H9 (cell line): Measurements from ENCODE around the gene CD207. TPM values are rescaled to one million over a fixed set of nuclear protein-coding genes. Genes with fewer than 3 reads are reported as not detected.

ENCODE experiments used
- DNase-seq: peaks from one replicate; pipeline ENCODE4 v3.0.0-alpha.2; 2017
- H2AFZ ChIP-seq: one replicate; pipeline ENCODE4 v1.6.1; 2013; ENCODE audit warnings: mild to moderate bottlenecking, low read length, control low read depth, moderate library complexity
- H2AK5ac ChIP-seq: 2 replicates; pipeline ENCODE4 v1.6.1; 2013; ENCODE audit warnings: low read length, control low read depth, mixed read lengths; ENCODE audit not compliant: insufficient read length
- H2BK120ac ChIP-seq: one replicate; pipeline ENCODE4 v1.6.1; 2013; ENCODE audit warnings: low read depth, mild to moderate bottlenecking, low read length, control low read depth, inconsistent platforms; ENCODE audit not compliant: poor library complexity, severe bottlenecking
- H2BK12ac ChIP-seq: 2 replicates; pipeline ENCODE4 v1.6.1; 2013; ENCODE audit warnings: low read length, control low read depth, mixed read lengths, low read depth; ENCODE audit not compliant: insufficient read length
- H2BK15ac ChIP-seq: 2 replicates; pipeline ENCODE4 v1.6.1; 2013; ENCODE audit warnings: low read depth, low read length, control low read depth
- H2BK20ac ChIP-seq: one replicate; pipeline ENCODE4 v1.6.1; 2013; ENCODE audit warnings: low read depth, mild to moderate bottlenecking, low read length, control low read depth, inconsistent platforms; ENCODE audit not compliant: poor library complexity, severe bottlenecking
- H2BK5ac ChIP-seq: 2 replicates; pipeline ENCODE4 v1.6.1; 2013; ENCODE audit warnings: low read length, control low read depth, mixed read lengths; ENCODE audit not compliant: insufficient read length
- H3K14ac ChIP-seq: 2 replicates; pipeline ENCODE4 v1.6.1; 2013; ENCODE audit warnings: low read length, control low read depth; ENCODE audit not compliant: insufficient read depth
- H3K18ac ChIP-seq: 2 replicates; pipeline ENCODE4 v1.6.1; 2013; ENCODE audit warnings: low read depth, mild to moderate bottlenecking, mixed read lengths, low read length, control low read depth; ENCODE audit not compliant: insufficient read length
- H3K23ac ChIP-seq: 2 replicates; pipeline ENCODE4 v1.6.1; 2013; ENCODE audit warnings: low read length, control low read depth, mixed read lengths, low read depth; ENCODE audit not compliant: insufficient read length
- H3K23me2 ChIP-seq: 2 replicates; pipeline ENCODE4 v1.6.1; 2013; ENCODE audit warnings: low read depth, mild to moderate bottlenecking, mixed read lengths, low read length, control low read depth; ENCODE audit not compliant: insufficient read length, poor library complexity, severe bottlenecking
- H3K27ac ChIP-seq: 2 replicates; pipeline ENCODE4 v1.5.1; 2013; ENCODE audit warnings: low read length, control low read depth, mixed read lengths, low read depth; ENCODE audit not compliant: insufficient read length
- H3K27me3 ChIP-seq: 2 replicates; pipeline ENCODE4 v1.6.1; 2013; ENCODE audit warnings: low read length, control low read depth, inconsistent platforms; ENCODE audit not compliant: insufficient read depth
- H3K4ac ChIP-seq: 2 replicates; pipeline ENCODE4 v1.6.1; 2013; ENCODE audit warnings: low read depth, mild to moderate bottlenecking, control low read depth, inconsistent platforms, low read length, moderate library complexity
- H3K4me1 ChIP-seq: 2 replicates; pipeline ENCODE4 v1.6.1; 2013; ENCODE audit warnings: low read length, control low read depth, inconsistent platforms; ENCODE audit not compliant: insufficient read depth
- H3K4me2 ChIP-seq: 2 replicates; pipeline ENCODE4 v1.6.1; 2013; ENCODE audit warnings: low read length, control low read depth, mixed read lengths; ENCODE audit not compliant: insufficient read length, insufficient read depth
- H3K56ac ChIP-seq: 2 replicates; pipeline ENCODE4 v1.6.1; 2013; ENCODE audit warnings: low read depth, mild to moderate bottlenecking, mixed read lengths, low read length, control low read depth; ENCODE audit not compliant: insufficient read length
- H3K79me1 ChIP-seq: 2 replicates; pipeline ENCODE4 v1.6.1; 2013; ENCODE audit warnings: low read depth, mild to moderate bottlenecking, moderate library complexity, low read length, control low read depth, inconsistent platforms; ENCODE audit not compliant: insufficient read depth, poor library complexity, severe bottlenecking
- H3K79me2 ChIP-seq: 2 replicates; pipeline ENCODE4 v1.6.1; 2013; ENCODE audit warnings: low read length, control low read depth, inconsistent platforms; ENCODE audit not compliant: insufficient read depth
- H3K9ac ChIP-seq: 2 replicates; pipeline ENCODE4 v1.6.1; 2013; ENCODE audit warnings: low read length, control low read depth, mixed read lengths; ENCODE audit not compliant: insufficient read length; ENCODE audit errors: extremely low read depth
- H3K9me3 ChIP-seq: one replicate; pipeline ENCODE4 v1.6.1; 2013; ENCODE audit warnings: low read depth, low read length, inconsistent platforms; ENCODE audit not compliant: control insufficient read depth
- H3T11ph ChIP-seq: one replicate; pipeline ENCODE4 v1.6.1; 2013; ENCODE audit warnings: mild to moderate bottlenecking, low read length, control low read depth, inconsistent platforms
- H4K20me1 ChIP-seq: one replicate; pipeline ENCODE4 v1.6.1; 2013; ENCODE audit not compliant: control insufficient read depth, insufficient read length, insufficient read depth
- H4K5ac ChIP-seq: 2 replicates; pipeline ENCODE4 v1.6.1; 2013; ENCODE audit warnings: low read depth, mild to moderate bottlenecking, mixed read lengths, low read length, control low read depth; ENCODE audit not compliant: insufficient read length
- H4K8ac ChIP-seq: replicated peaks from 2 replicates; pipeline ENCODE4 v1.6.1; 2013; ENCODE audit warnings: low read length, control low read depth, mixed read lengths, low read depth; ENCODE audit not compliant: insufficient read length
- H4K91ac ChIP-seq: 2 replicates; pipeline ENCODE4 v1.6.1; 2013; ENCODE audit warnings: low read depth, mild to moderate bottlenecking, moderate library complexity, mixed read lengths, low read length, control low read depth; ENCODE audit not compliant: insufficient read length
- H3K27ac Mint-ChIP-seq, 3 experiments: 2 replicates in 2 of 3; 3 replicates in 1 of 3; pipeline ENCODE4 v1.8.0; 2020 to 2021; ENCODE audit warnings: mixed read lengths in 3 of 3, mild to moderate bottlenecking in 1 of 3, moderate library complexity in 1 of 3
- H3K27me3 Mint-ChIP-seq: 2 replicates; pipeline ENCODE4 v1.8.0; 2021; ENCODE audit warnings: low read depth, mild to moderate bottlenecking, moderate library complexity, mixed read lengths
- H3K36me3 Mint-ChIP-seq, 3 experiments: 2 replicates in 2 of 3; 3 replicates in 1 of 3; pipeline ENCODE4 v1.8.0; 2020 to 2021; ENCODE audit warnings: low read depth in 3 of 3, mixed read lengths in 3 of 3; ENCODE audit not compliant: insufficient read depth in 1 of 3
- H3K4me1 Mint-ChIP-seq, 2 experiments: 2 replicates each; pipeline ENCODE4 v1.8.0; 2020; ENCODE audit warnings: mixed read lengths in 2 of 2
- H3K4me3 Mint-ChIP-seq, 2 experiments: 2 replicates in 1 of 2; 3 replicates in 1 of 2; pipeline ENCODE4 v1.8.0; 2020 to 2021; ENCODE audit warnings: mild to moderate bottlenecking in 2 of 2, mixed read lengths in 2 of 2, moderate library complexity in 1 of 2
- H3K9me3 Mint-ChIP-seq, 2 experiments: 2 replicates in 1 of 2; 3 replicates in 1 of 2; pipeline ENCODE4 v1.8.0; 2020; ENCODE audit warnings: mild to moderate bottlenecking in 2 of 2, mixed read lengths in 2 of 2, moderate library complexity in 1 of 2
- WGBS: extraction: QIAGEN DNeasy Blood & Tissue Kit; methylation state at CpG from one replicate; pipeline ENCODE4 v1.1.7; 2013; ENCODE audit warnings: missing lambda C conversion rate, low lambda C conversion rate, mixed read lengths; ENCODE audit not compliant: insufficient read length; ENCODE audit errors: extremely low coverage; 5-methylcytosine and 5-hydroxymethylcytosine counted together
- total RNA-seq: library from RNA; stranded (reverse); gene quantifications from 2 replicates; pipeline ENCODE4 v1.2.1, GENCODE V29; 2021
- TF ChIP-seq, protein P1 (sequence below): fragments of 200-600 bp; sonication (generic); conservative IDR thresholded peaks from 3 replicates; pipeline ENCODE4 v1.8.0; 2021; ENCODE audit warnings: antibody characterized with exemption, mild to moderate bottlenecking

Gene CD207
- total RNA-seq, 1 experiment from 2014 or later, result not detected

DNA sequence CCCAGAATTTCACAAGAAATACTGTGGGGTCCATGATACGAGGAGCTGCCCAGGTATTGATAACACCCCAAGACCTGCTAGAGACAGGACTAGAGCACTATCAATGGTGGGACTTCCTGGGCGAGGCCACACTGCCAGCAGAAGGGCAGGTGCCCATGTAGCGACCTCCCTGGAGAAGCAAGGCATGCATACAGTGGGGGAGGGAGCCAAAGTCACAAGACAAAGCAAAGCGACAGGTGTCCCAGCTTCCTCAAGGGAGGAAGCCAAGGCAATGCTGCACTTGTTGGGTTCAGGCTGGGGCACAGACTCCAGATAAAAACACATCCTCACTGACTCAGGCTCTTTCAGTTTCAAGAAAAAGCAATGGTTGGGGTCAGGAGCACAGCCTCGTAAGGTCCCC lies 7.5 kb downstream of the CD207 start:
- peak; percentile 51 for DNase-seq

More for the DNA sequence above, 7.5 kb downstream of the CD207 start:
- H3K56ac ChIP-seq, result no peak overlapping the region
- H2BK12ac ChIP-seq, result no peak overlapping the region
- no peak overlapping the region for H2AFZ ChIP-seq
- no CpG with 5 or more reads among the region's 5 CpGs for WGBS
- H3K9me3 Mint-ChIP-seq, result no peaks in the 10 kb centered on the region
- H3K27ac Mint-ChIP-seq, result no peak overlapping the region; a peak in 1 of 7 replicates
- no peak overlapping the region for H2BK20ac ChIP-seq
- no peak overlapping the region for H3K14ac ChIP-seq
- H3K4me3 Mint-ChIP-seq, result no peak overlapping the region
- no peak overlapping the region for H4K5ac ChIP-seq
- no peaks in the 10 kb centered on the region for H3K36me3 Mint-ChIP-seq
- H3K27me3 ChIP-seq, result no peaks in the 10 kb centered on the region
- H3K23me2 ChIP-seq, result no peaks in the 10 kb centered on the region
- H3K4me1 Mint-ChIP-seq, result peaks cover 16 to 20% of the 10 kb centered on the region in 2 experiments
- peaks cover 2% of the 10 kb centered on the region; the same call in 1 of the 2 replicates for H3K4me1 ChIP-seq
- no peak overlapping the region for H3K27ac ChIP-seq
- H4K91ac ChIP-seq, result no peak overlapping the region
- H3K27me3 Mint-ChIP-seq, result peaks cover 38% of the 10 kb centered on the region
- H2AK5ac ChIP-seq, result no peak overlapping the region
- no peak overlapping the region for H2BK15ac ChIP-seq
- no peaks in the 10 kb centered on the region for H4K20me1 ChIP-seq
- H3K9me3 ChIP-seq, result no peaks in the 10 kb centered on the region
- H2BK5ac ChIP-seq, result no peak overlapping the region
- H2BK120ac ChIP-seq, result no peak overlapping the region
- H3K9ac ChIP-seq, result no peak overlapping the region
- no peaks in the 10 kb centered on the region for H3K79me2 ChIP-seq
- H3K4ac ChIP-seq, result no peak overlapping the region
- no peak overlapping the region for H3T11ph ChIP-seq
- no peaks in the 10 kb centered on the region for H3K79me1 ChIP-seq
- H3K4me2 ChIP-seq, result peak overlapping the region; percentile 2
- no peak overlapping the region for H3K23ac ChIP-seq
- H3K18ac ChIP-seq, result no peak overlapping the region
- no peak overlapping the region for H4K8ac ChIP-seq
- TF ChIP-seq, protein P1, sequence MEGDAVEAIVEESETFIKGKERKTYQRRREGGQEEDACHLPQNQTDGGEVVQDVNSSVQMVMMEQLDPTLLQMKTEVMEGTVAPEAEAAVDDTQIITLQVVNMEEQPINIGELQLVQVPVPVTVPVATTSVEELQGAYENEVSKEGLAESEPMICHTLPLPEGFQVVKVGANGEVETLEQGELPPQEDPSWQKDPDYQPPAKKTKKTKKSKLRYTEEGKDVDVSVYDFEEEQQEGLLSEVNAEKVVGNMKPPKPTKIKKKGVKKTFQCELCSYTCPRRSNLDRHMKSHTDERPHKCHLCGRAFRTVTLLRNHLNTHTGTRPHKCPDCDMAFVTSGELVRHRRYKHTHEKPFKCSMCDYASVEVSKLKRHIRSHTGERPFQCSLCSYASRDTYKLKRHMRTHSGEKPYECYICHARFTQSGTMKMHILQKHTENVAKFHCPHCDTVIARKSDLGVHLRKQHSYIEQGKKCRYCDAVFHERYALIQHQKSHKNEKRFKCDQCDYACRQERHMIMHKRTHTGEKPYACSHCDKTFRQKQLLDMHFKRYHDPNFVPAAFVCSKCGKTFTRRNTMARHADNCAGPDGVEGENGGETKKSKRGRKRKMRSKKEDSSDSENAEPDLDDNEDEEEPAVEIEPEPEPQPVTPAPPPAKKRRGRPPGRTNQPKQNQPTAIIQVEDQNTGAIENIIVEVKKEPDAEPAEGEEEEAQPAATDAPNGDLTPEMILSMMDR, result no peak
